Uterus (tissue), 2 donors: ENCODE data around the gene TPPP.
"Not testable (repeated sequence)": the region's sequence is repeated elsewhere in the genome, so short reads cannot be mapped to it uniquely, and the experiment has no call there.

Source experiments
- CTCF ChIP-seq, 4 experiments: fragments of 200-600 bp in 2 of 4; fragments of 450-650 bp in 2 of 4; sonication (generic) in 2 of 4; IDR thresholded peaks; one replicate each; pipeline ENCODE4 v1.5.1; 2016 to 2019; ENCODE audit warnings: antibody characterized with exemption in 4 of 4, mild to moderate bottlenecking in 2 of 4, moderate library complexity in 1 of 4
- POLR2A ChIP-seq, 2 donors: fragments of 450-650 bp; IDR thresholded peaks; one replicate each; pipeline ENCODE4 v1.6.1; 2016; ENCODE audit warnings: antibody characterized with exemption in 2 of 2, mild to moderate bottlenecking in 1 of 2, moderate library complexity in 1 of 2

- not testable (repeated sequence) for TF ChIP-seq CTCF, POLR2A (IDR thresholded peaks at IDR 0.05)
These were observed 4.7 kb downstream of the TPPP start for GRCh38 chr5:688348-689010.
